Heart right ventricle (tissue), 16 donors: ENCODE measurements around the gene WAS. TPM values are rescaled to one million over a fixed set of nuclear protein-coding genes. Genes with fewer than 3 reads are reported as not detected.
A peak's percentile ranks its signal among the peaks of the same experiment; 100 is the strongest.

Experiments used
- ATAC-seq, 8 donors: fragments of 200-7000 bp; cut with Tn5 transposase; one replicate each; pipeline ENCODE4 v1.9.1; 2020; ENCODE audit warnings: mild to moderate bottlenecking in 8 of 8, moderate library complexity in 8 of 8, moderate number of reproducible peaks in 1 of 8
- DNase-seq, 2 donors: peaks; one replicate each; pipeline ENCODE4 v3.0.0-alpha.2; 2020
- H3K27ac ChIP-seq, 10 donors: fragments of 200-600 bp; sonication (generic) in 2 of 10; one replicate each; pipeline versions ENCODE4 v1.5.0 to v1.8.0; 2020 to 2022; ENCODE audit warnings: mild to moderate bottlenecking in 3 of 10
- H3K27me3 ChIP-seq, 7 donors: fragments of 200-600 bp; one replicate each; pipeline ENCODE4 v1.8.0; 2021 to 2022; ENCODE audit warnings: mild to moderate bottlenecking in 2 of 7
- H3K36me3 ChIP-seq, 9 donors: fragments of 200-600 bp; sonication (generic) in 1 of 9; one replicate each; pipeline versions ENCODE4 v1.5.0 to v1.8.0; 2020 to 2022; ENCODE audit warnings: mild to moderate bottlenecking in 2 of 9
- H3K4me1 ChIP-seq, 9 donors: fragments of 200-600 bp; sonication (generic) in 1 of 9; one replicate each; pipeline versions ENCODE4 v1.5.0 to v1.8.0; 2020 to 2022; ENCODE audit warnings: mild to moderate bottlenecking in 4 of 9
- H3K4me3 ChIP-seq, 10 donors: fragments of 200-600 bp; sonication (generic) in 2 of 10; one replicate each; pipeline versions ENCODE4 v1.5.0 to v1.8.0; 2020 to 2022; ENCODE audit warnings: mild to moderate bottlenecking in 7 of 10, moderate library complexity in 2 of 10
- H3K9me3 ChIP-seq, 11 donors: fragments of 200-600 bp in 10 of 11; sonication (generic) in 2 of 11; one replicate each; pipeline versions ENCODE4 v1.5.0 to v1.8.0; 2013 to 2022; ENCODE audit warnings: mild to moderate bottlenecking in 2 of 11, control low read depth in 1 of 11, moderate library complexity in 1 of 11
- WGBS, 2 donors: extraction: QIAGEN DNeasy Blood & Tissue Kit; methylation state at CpG; one replicate each; pipeline ENCODE4 v1.1.7; 2013; ENCODE audit warnings: inconsistent platforms in 1 of 2; 5-methylcytosine and 5-hydroxymethylcytosine counted together
- intact Hi-C, 10 donors: fragments of 100-400 bp; cut with DNase I; formaldehyde crosslinking; loops; one replicate each; pipeline versions ENCODE4 v1.11.1 to v1.14.2; 2022
- polyA plus RNA-seq, 2 donors: library from polyadenylated mRNA; stranded (reverse); fragments of 200-250 nt; gene quantifications; one replicate each; pipeline ENCODE4 v1.2.3, GENCODE V29; 2013
- total RNA-seq, 10 donors: library from RNA; stranded (reverse); fragmentation: NEBNext Ultra II Directional in 3 of 10; extraction: Animal tissue kit (Norgen Biotek cat#: 25700) in 3 of 10; gene quantifications; one replicate each; pipeline versions ENCODE4 v1.2.1 to v1.2.4, GENCODE V29; 2021 to 2023
- TF ChIP-seq, protein P1 (sequence below), 9 donors: fragments of 200-600 bp; sonication (generic) in 2 of 9; IDR thresholded peaks; one replicate each; pipeline versions ENCODE4 v1.5.0 to v1.8.0; 2021 to 2022; ENCODE audit warnings: antibody characterized with exemption in 9 of 9, mild to moderate bottlenecking in 5 of 9, moderate library complexity in 1 of 9
- donor health status: Arrhythmogenic right ventricular cardiomyopathy.
- donor health status: ischemic (EF 13 %, LVEDD 7.1; RV severe dilation, severe dysfunction).
- donor health status: healthy with polysubstance abuse.
- donor health status: DM: no; HTN: yes; CAD: no.
- donor health status: DM: no; HTN: no; CAD: no.
- donor health status: ischemic (EF 25% LVEDD 6.9; RV normal size, moderate dysfunction).
- donor health status: ischemic (EF 25% LVEDD 5.7; RV mildly dilated, moderate dysfunction).
- donor health status: healthy.
- donor health status: DM: yes; HTN: yes; CAD: no.
- donor health status: Ischemic cardiomyopathy.
- donor health status: ischemic (EF 35%, LVEDD 5.7; RV mildly dilated, moderate dysfunction).
- donor health status: nonischemic (EF 11% LVEDD 7.7; RV severe dilation, severe dysfunction).
- donor health status: DM: yes; HTN: yes; CAD: no.
- donor health status: PGD.
- donor health status: ischemic (EF 29% LVEDD 5.4; RV normal size, mild dysfunction).
- donor health status: nonischemic (EF 23%, LVEDD 6.1; RV moderate dilation, normal function).

WAS gene
- total and polyA plus RNA-seq, 12 donors, result 0.86 to 14.3 (median 1.8) TPM

DNA sequence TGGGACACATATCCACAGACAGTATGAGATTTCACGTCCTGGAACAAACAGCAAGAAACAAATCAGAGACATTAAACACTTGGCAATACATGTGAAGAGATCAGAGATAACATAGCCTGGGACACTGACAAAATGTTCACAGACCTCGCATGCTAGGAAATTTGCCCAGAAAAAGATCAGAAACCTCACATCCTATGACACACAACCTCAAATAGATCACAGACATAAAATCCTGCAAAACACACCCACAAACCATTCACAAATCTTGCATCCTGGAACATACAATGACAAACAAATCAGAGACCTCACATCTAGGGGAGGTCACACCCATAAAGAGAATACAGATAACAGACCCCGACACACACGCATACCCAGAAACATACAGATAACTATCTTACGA is 31.0 kb downstream of the WAS start:
- Histone ChIP-seq H3K4me1 (peaks cover 0 to 8% (median 0%) of the 10 kb centered on the region in 9 donors), H3K27ac (no peak overlapping the region), H3K4me3 (no peak overlapping the region), H3K36me3 (no peaks in the 10 kb centered on the region), H3K9me3 (no peaks in the 10 kb centered on the region), H3K27me3 (no peaks in the 10 kb centered on the region)
- peak in 1 of 8 donors; percentile 17 for ATAC-seq
- intact Hi-C loops, result no loop called here
- TF ChIP-seq, protein P1, sequence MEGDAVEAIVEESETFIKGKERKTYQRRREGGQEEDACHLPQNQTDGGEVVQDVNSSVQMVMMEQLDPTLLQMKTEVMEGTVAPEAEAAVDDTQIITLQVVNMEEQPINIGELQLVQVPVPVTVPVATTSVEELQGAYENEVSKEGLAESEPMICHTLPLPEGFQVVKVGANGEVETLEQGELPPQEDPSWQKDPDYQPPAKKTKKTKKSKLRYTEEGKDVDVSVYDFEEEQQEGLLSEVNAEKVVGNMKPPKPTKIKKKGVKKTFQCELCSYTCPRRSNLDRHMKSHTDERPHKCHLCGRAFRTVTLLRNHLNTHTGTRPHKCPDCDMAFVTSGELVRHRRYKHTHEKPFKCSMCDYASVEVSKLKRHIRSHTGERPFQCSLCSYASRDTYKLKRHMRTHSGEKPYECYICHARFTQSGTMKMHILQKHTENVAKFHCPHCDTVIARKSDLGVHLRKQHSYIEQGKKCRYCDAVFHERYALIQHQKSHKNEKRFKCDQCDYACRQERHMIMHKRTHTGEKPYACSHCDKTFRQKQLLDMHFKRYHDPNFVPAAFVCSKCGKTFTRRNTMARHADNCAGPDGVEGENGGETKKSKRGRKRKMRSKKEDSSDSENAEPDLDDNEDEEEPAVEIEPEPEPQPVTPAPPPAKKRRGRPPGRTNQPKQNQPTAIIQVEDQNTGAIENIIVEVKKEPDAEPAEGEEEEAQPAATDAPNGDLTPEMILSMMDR (IDR thresholded peaks at IDR 0.05), result no peak
- 35 to 48% methylated on average over 5 of the region's 5 CpGs for whole genome bisulfite sequencing, 2 donors
- DNase-seq, result no peak

DNA sequence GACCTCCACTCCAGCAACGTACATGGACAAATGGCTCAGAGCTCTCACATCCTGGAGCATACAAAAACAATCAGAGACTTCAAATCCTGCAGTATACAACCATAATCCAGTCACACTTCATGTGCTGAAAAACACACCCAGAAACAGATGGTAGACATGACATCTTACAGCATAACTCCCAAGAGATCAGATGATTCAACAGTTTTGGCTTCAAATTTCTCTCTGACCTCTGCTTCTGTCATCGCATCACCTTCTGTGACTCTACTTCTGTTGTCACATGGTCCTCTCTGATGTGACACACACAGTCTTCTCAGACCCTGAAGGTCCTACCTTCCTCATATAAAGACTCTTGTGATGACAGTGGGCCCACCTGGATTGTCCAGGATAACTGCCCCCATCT is 31.5 kb downstream of the WAS start:
- H3K36me3 ChIP-seq, result no peaks in the 10 kb centered on the region
- intact Hi-C loops, result no loop called here
- no peak for DNase-seq
- no peak overlapping the region for H3K4me3 ChIP-seq
- 41 to 48% methylated on average over 2 of the region's 2 CpGs for WGBS, 2 donors
- H3K27me3 ChIP-seq, result no peaks in the 10 kb centered on the region
- H3K4me1 ChIP-seq, result peaks cover 0 to 8% (median 0%) of the 10 kb centered on the region in 9 donors
- no peaks in the 10 kb centered on the region for H3K9me3 ChIP-seq
- TF ChIP-seq, protein P1 (IDR thresholded peaks at IDR 0.05), result no peak
- no peak overlapping the region for H3K27ac ChIP-seq
- ATAC-seq, result peak in 4 of 8 donors; percentile 12 to 48 (median 40)

DNA sequence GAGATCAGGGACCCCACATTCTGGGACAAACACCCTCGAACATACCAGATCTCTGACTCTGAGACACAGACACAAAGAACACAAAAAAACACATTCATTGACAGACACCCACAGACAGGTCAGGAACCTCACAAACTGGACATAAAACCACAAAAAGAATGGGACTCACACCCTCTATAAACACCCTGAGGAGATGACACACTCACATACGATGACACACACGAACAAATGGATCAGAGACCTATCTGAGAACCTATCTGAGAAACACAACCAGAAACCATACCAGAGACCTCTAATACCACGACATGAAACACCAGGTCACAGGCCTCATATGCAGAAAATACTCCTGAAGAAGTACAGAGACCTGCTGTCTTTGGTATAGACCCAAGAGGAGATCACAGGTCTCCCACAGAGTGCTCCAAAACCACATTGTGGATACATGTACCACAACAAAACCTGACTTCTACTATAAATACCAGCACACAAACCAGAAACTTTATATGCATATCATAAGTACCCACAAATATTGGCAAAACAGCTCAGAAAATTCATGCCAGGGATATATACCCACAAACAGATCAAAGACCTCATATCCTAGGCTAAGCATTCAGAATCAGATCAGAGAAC is 32.4 kb downstream of the WAS start:
- Histone ChIP-seq H3K4me1 (peaks cover 0 to 8% (median 0%) of the 10 kb centered on the region in 9 donors), H3K27ac (no peak overlapping the region), H3K9me3 (no peaks in the 10 kb centered on the region), H3K4me3 (no peak overlapping the region), H3K36me3 (no peaks in the 10 kb centered on the region), H3K27me3 (no peaks in the 10 kb centered on the region)
- no peak for ATAC-seq
- TF ChIP-seq, protein P1 (IDR thresholded peaks at IDR 0.05), result no peak
- DNase-seq, result no peak
- WGBS, 2 donors, result 80 to 86% methylated on average over 4 of the region's 4 CpGs
- intact Hi-C loops, result no loop called here

DNA sequence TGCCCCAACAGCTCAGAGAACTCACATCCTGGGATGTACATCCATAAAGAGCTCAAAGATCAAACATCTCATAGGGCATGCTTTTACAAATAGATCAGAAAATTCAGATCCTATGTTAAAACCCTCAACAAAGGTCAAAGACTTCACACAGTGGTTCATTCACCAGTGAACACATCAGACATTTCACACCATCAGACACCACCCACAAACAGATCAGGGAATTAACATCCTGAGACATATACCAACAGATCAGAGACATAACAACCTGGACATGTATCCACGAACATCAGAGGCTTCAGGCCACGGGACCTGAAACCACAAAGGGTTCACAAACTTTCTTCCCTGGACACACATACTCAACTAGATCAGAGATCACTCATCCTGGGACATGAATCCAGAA is 36.4 kb downstream of the WAS start:
- Histone ChIP-seq H3K27ac (no peak overlapping the region), H3K4me1 (no peaks in the 10 kb centered on the region), H3K9me3 (no peaks in the 10 kb centered on the region), H3K4me3 (no peak overlapping the region), H3K27me3 (no peaks in the 10 kb centered on the region), H3K36me3 (no peaks in the 10 kb centered on the region)
- ATAC-seq (no peak), DNase-seq (no peak)
- intact Hi-C loops, result no loop called here
- WGBS, 2 donors, result 82 to 83% methylated on average over 2 of the region's 2 CpGs
- TF ChIP-seq, protein P1 (IDR thresholded peaks at IDR 0.05), result no peak
